Non-pigmented ciliary epithelial cell (primary cell): ENCODE data around the gene WHAMM.
"Not testable (repeated sequence)": the region's sequence is repeated elsewhere in the genome, so short reads cannot be mapped to it uniquely, and the experiment has no call there.

Source experiments
- DNase-seq: peaks from one replicate; pipeline ENCODE4 v3.0.0-alpha.2; 2010; ENCODE audit warnings: low read depth

Gene WHAMM, protein sequence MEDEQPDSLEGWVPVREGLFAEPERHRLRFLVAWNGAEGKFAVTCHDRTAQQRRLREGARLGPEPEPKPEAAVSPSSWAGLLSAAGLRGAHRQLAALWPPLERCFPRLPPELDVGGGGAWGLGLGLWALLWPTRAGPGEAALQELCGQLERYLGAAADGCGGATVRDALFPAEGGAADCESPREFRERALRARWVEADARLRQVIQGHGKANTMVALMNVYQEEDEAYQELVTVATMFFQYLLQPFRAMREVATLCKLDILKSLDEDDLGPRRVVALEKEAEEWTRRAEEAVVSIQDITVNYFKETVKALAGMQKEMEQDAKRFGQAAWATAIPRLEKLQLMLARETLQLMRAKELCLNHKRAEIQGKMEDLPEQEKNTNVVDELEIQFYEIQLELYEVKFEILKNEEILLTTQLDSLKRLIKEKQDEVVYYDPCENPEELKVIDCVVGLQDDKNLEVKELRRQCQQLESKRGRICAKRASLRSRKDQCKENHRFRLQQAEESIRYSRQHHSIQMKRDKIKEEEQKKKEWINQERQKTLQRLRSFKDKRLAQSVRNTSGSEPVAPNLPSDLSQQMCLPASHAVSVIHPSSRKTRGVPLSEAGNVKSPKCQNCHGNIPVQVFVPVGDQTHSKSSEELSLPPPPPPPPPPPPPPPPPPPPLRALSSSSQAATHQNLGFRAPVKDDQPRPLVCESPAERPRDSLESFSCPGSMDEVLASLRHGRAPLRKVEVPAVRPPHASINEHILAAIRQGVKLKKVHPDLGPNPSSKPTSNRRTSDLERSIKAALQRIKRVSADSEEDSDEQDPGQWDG

DNA sequence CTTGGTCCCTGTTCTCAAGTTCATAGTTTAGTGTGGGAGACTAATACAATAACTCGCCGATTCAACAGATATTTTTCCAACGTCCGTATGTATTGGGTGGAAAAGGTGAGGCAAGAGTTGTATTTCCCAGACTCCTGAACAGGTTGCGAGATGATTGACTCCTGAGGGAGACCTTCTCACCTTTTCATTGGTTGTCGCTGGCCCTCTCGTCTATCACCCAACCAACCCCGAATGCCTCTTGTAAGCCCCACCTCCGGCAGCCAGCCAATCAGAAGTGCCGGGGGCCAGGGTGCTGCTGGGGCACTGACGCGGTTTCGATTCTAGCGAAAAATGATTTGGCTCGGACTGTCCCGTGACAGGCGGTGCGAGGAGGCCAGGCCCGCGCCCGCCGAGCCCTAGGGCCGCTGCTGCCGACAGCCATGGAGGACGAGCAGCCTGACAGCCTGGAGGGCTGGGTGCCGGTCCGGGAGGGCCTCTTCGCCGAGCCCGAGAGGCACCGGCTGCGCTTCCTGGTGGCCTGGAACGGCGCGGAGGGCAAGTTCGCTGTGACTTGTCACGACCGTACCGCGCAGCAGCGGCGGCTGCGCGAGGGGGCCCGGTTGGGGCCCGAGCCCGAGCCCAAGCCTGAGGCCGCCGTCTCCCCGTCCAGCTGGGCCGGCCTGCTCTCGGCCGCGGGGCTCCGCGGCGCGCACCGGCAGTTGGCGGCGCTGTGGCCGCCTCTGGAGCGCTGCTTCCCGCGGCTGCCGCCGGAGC, at the start of gene WHAMM:
Gene WHAMM, plus strand, starts transcription at position 321 of the 753 bp plus-strand sequence. Its CDS starts 99 bp downstream, at position 420.
- DNase-seq, result peak; percentile 96

DNA sequence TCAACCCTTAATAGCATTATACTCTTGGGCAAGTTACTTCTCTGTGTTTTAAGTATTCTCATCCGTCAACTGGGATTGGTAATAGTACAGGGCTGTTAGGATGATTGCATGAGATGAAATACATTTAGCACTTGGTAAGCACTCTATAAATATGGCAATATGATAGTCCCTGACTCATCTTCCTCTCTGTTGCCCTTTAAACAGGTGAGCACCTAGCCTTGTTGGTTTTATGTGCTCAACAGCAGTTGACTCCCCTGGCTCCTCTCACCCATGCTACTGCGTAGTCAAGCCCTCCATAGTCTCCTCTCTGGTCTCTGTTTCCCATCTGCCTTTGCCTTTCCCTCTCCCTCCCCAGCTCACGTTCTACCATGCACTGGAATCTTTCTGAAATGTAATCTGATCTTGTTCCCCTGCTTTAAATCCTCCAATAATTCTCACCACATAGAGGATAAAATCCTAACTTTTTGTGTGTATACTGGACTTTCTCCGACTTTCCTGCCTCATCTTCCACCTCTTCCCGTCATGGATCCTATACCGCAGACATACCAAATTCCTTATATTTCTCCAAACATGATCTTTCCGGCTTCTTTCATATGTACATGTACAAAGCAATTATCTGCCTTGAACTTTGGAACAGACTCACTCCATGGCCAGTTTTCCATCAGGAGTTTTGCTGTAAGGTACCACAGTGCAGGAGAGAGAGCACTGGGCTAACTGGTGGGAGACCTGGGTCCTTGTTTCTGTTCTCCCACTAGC, 45.9 kb upstream of the WHAMM start:
- no peak for DNase-seq

DNA sequence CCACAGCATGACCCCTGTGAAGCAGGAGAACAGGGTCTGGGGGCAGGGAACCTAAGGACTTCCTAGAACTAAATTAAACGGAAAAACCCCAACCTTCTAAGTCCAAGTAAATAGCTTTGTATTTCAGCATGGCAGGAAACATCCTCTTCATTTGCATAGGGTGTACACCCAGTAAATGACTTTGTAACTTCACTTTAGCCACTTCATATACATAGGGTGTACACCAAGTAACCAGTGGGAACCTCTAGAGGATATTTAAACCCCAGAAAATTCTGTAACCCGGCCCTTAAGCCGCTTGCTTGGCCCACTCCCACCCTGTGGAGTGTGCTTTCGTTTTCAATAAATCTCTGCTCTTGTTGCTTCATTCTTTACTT, 45.3 kb upstream of the WHAMM start:
- DNase-seq, result no peak

DNA sequence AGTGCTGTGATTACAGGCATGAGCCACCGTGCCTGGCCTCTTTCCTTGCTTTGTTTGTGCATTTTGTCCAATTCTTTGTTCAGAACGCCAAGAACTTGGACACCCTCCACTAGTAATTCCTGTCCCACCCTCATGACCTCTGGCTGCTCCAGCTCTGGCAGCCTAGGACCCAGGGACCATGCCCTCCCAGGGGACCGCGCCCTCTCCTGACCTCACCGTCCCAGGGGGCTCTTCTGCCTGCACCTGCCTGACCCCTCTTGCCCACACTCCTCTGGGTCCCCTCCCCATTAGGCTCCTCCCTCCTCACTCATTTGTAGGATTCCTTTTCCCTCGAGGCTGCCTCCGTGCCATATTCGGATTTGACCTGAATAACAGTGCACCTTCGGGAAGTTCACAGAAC, 44.7 kb upstream of the WHAMM start:
- DNase-seq, result no peak

DNA sequence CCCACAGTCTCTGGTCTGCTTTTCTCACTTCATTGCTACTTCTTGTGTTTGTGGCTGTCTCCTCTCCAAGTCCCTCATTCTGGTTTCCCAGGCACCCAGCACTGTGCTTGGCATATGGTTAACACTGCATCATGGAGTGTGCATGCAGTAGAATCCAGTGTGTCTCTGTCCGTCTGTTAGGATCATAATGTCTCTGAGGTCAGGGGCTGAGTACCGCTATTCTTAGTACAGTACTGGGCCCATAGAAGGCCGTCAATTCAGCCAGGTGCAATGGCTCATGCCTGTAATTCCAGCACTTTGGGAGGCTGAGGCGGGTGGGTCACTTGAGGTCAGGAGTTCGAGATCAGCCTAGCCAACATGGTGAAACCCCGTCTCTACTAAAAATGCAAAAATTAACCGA, 43.2 kb upstream of the WHAMM start:
- not testable (repeated sequence) for DNase-seq

DNA sequence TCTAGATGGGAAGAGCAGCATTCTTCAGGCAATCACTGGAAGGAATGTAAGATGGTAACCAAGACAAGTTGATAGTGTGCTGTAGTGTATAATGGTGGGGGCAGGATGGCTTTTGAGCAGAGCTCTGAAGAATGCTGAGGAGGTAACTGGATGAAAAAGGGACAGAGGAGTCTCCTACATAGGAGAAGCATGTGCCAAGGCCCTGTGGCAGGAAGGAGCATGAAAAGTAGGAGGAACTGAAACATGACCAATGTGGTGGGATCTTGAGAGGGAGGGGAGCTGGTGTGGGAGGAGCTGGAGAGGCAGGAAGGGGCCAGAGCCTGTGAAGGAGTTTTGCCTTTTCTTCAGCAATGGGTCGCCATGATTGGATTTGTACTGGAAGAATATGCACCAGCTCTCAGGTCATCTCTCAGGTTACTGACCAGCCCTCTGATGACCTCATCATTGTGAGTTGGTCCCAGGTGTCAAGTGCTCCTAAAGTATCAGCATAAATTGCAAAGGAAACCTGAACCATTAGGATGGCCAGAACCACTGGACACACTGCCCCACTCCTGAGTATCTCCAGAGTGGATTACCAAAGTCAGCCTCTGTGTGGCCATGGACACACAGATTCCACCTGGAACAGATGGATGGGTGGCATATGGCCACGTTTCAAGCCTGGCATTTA, 42.1 kb upstream of the WHAMM start:
- DNase-seq, result no peak

DNA sequence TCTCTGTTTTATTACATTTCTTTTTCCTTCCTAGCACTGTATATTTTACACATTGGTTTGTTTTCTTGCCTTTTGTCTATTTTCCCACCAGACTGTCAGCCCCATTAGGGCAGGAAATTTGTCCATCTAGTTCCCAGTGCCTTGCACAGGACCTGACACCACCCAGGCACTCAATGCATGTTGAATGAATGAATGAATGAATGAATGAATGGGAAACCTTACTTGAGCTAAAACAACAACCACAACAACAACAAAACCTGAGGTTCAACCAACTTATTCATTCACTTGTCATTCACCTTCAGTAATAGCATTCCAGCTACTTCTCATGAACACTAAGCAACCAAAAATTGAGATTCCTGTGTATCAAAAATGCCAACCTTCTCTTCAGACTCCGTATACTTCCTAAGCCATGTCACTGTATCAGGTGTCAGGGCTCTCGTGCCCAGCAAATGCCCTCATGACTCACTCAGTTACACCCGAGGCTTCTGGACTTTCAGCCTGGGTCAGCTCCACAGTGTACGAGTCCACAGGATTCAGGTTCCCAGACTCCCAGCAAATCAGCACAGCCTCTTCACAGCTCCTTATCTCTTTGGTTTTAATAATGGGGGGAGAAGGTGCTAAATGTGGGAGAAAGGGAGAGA, 40.9 kb upstream of the WHAMM start:
- DNase-seq, result no peak

DNA sequence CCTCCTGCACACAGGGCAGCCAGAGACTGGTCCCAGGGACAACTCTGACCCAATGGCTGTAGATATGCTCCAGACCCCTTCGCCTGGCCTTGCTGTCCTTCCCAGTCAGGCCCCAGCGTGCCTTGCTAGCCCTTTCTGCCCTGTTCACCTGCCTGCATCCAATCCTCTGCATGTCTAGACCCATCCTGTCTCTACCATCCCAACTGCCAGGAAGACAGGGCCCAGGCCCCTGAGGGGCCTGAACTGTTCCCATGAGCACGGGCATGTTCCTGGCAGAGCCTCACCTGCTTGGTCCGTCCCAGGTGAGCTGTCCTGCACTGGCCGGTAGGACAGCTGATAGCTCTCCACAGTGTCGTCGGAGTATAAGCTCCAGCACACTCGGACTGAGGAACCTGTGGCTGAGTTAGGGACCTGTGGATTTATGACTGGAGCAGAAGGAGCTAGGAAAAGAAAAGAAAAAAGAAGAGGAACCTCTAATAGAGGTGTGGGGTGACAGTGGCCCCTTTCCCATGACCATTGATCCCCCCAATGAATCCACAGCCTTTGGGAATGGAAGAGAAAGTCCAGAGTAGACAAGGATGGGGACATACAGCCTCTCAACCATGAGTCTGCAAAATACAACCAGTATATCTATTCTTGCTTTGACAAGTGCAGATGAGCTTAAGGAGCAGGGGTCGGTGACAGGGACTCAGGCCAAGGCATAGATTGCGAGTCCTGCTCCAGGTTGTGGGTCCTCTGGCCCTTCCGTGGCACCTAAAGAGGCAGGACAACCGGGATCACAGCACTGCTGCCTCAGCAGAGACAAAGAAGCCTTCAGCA, 37.4 kb upstream of the WHAMM start:
- no peak for DNase-seq

DNA sequence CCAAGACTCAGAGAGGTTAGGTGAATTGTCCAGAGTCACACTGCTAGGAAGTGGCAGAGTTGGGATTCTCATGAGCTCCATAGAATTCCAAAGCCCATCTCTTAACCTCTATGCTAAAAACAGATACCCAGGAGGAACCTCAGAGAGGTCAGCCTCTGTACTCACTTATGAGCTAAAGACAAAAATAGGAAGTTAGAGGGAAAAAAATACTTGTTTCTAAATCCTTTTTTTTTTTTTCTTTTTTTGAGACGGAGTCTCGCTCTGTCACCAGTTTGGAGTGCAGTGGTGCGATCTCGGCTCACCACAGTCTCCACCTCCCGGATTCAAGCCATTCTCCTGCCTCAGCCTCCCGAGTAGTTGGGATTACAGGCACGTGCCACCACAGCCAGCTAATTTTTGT, 34.9 kb upstream of the WHAMM start:
- no peak for DNase-seq

DNA sequence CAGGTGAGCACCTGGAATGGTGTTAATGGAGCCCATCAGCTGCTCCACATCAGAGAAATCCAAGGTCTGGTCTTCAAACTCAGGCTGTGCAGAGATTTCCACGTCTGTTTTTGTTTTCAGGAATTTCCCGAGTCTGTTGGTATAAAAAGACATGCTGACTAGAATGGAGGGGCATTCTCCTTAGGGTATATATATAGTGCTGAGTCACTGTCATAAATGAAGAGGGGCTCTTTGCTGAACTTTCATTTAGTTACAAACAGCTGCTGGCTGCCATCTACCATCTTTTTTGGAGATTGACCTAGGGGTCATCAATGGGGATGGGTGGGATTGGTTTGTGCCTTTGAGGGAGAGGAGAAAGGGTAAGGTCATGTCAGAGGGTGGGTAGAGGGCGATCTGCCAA, 30.7 kb upstream of the WHAMM start:
- DNase-seq, result no peak

DNA sequence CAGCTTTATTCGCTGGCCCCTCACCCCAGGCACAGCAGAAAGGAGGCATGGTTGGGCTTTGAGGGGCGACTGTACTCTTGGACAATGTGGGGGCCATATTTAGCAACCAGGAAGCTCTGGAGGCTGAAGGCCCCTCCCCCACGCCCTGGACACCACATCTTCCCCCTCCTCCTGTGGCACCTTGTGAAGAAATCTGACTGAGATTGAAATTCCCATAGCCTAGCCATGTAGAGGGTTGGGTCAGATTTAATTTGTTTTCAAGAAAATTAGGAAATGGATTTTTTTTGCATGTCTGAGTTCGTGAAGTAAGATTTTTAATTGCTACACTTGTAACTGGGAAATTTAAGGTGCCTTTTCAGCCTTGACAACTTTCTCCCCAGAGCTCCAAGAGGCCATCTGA, 28.1 kb upstream of the WHAMM start:
- DNase-seq, result no peak

DNA sequence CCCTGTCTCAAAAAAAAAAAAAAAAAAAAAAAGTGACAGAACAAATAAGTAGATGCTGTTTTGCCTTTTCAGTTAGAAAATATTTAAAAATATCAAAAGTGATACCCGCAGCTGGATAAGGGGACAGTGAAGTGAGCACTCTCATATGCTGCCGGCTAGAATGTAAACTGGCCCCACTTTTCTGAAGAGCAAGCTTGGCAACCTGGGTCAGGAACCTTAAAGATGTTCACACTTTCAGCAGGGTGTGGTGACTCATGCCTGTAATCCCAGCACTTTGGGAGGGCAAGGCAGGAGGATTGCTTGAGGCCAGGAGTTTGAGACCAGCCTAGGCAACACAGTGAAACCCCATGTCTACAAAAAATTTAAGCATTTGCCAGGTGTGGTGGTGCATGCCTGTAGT, 20.9 kb upstream of the WHAMM start:
- DNase-seq, result no peak

DNA sequence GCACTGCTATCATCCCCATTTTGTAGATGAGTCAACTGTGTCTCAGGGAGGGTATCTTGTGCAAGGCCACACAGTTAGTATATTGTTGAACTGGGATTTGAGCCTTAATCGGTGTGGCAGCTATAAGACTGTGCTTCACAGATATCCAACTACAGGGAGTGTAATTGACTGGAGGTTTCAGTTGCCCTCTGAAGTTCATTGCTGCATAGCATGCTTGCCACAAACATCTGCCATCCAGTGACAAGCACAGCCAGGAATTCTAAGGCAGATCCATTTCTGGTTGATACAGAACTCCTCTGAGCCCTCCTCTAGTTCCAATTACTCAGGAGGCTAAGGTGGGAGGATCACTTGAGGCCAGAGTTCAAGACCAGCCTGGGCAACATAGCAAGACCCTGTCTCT, 19.9 kb upstream of the WHAMM start:
- DNase-seq, result no peak

DNA sequence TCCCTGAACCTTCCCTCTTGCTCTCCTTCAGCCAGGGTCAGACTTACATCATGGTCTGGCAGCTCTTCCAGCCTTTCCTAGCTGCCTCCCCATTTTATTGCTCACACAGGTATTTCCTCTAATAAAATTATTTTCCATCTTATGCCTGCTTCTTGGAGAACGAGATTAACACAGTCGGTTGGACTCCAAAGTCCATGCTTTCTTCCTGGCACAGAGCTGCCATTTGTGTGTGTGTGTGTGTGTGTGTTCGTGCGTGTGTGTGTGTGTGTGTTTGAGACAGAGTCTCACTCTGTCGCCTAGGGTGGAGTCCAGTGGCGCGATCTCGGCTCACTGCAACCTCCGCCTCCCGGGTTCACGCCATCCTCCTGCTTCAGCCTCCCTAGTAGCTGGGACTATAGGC, 19.1 kb upstream of the WHAMM start:
- no peak for DNase-seq

DNA sequence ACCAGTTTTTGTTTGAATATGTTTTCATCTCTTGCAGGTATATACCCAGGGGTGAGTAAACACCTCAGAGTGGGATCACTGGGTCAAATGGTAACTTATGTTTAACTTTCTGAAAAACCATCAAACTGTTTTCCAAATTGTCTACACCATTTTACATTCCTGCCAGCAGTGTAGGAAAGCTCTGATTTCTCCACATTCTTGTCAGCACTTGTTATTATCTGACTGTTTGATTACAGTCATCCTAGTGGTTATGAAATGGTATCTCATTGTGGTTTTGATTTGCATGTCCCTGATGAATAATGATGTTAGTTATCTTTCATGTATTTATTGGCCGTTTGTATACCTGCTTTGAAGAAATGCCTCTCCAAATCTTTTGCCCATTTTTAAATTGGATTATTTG, 17.4 kb upstream of the WHAMM start:
- no peak for DNase-seq

DNA sequence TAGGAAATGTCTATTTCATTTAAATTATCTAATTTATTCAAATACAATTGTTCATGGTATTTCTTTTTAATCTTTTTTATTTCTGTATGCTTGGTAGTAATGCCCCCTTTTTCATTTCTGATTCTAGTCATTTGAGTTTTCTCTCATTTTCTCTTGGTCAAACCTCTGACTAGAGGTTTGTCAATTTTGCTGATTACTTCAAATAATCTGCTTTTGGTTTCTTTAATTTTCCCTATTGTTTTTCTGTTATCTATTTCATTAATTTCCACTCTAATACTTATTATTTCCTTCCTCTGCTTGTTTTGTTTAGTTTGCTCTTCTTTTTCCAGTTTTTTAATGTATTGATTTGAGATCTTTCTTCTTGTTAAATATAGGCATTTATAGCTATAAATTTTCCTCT, 15.7 kb upstream of the WHAMM start:
- no peak for DNase-seq

DNA sequence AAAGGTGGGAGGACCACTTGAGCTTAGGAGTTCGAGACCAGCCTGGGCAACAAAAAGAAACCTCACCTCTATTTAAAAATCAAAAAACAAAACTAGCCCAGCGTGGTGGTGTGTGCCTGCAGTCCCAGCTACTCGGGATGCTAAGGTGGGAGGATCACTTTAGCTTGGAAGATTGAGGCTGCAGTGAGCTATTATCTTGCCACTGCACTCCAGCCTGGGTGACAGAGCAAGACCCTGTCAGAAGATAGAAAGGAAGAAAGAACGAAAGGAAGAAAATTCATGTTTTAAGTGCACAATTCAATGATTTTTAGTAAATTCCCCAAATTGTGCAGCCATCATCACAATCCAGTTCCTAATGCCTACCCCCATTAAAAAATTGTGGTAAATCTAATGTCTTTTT, 11.3 kb upstream of the WHAMM start:
- DNase-seq, result no peak

DNA sequence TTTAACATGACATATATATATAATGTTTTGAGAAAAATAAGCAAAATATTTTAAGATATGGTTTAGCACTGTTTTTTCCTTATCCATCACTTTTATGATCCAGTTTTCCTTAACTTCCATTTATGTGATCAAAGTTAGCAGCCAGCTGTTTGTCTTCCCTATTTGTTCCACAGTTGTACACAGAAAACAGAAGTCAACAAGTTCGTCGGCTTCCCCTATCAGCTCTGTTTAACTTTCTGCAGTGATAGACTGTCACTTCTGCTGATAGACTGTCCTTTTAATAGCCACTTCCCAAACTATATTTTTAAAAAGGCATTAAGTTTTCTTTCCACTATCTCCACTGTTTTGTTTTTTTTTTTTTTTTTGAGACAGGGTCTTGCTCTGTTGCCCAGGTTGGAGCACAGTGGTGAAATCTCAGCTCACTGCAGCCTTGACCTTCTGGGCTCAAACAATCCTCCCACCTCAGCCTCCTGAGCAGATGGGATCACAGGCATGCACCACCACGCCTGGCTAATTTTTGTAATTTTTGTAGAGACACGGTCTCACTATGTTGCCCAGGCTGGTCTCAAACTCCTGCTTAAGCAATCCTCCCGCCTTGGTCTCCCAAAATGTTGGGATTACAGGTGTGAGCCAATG, 10.8 kb upstream of the WHAMM start:
- no peak for DNase-seq

DNA sequence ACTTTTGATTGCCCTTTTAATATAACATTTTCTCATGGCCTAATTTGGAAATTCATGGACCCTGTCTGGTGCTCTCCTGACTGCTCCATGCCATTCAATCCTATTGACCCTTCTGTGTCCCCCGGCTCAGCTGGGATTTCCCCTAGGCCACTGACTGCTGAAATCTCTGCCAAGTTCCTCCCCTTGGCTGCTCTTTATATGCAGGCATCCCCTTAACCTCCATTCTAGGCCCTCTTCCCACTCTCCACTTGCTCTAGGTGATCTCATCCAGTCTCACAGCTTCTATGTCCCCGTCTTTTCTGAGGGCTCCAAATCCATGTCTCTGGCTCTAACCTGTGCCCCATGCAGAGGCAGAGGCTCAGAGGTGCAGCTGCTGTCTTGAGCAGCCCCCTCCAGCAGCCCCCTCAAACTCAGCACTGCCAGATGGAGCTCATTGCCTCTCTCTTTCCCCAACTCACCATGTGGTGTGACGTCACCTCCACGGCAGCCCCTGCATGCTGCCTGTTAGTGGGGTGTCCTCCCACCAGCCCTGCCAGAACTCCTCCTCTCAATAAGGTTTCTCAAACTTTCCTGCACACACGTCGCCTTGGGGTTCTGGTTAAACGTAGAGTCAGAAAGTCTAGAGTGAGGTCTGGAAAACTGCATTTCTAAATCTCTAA, 10.1 kb upstream of the WHAMM start:
- no peak for DNase-seq
